Measurements from ENCODE around the gene C19orf12.
"Not testable (repeated sequence)": the region's sequence is repeated elsewhere in the genome, so short reads cannot be mapped to it uniquely, and the experiment has no call there.

C19orf12 gene

GRCh38 chr19:29724102-29724641 is 9.1 kb upstream of the C19orf12 start:
- Histone ChIP-seq H3K36me3 (ENCODE audit: control insufficient read depth, insufficient read depth, low read length) (no peaks in the 10 kb centered on the region), H3K9me3 (ENCODE audit: control insufficient read depth, low read length) (no peaks in the 10 kb centered on the region), H3K27me3 (ENCODE audit: control insufficient read depth, insufficient read depth, low read length) (peaks cover 36% of the 10 kb centered on the region), H3K9ac (ENCODE audit: low read length) (no peak overlapping the region), H3K4me1 (ENCODE audit: control insufficient read depth, insufficient read depth, low read length) (no peaks in the 10 kb centered on the region), H3K4me3 (ENCODE audit: low read length) (no peak overlapping the region)

GRCh38 chr19:29717051-29717450 is 2.0 kb upstream of the C19orf12 start:
- no peak overlapping the region for H3K9ac ChIP-seq (ENCODE audit: low read length)
- no peaks in the 10 kb centered on the region for H3K27me3 ChIP-seq (ENCODE audit: control insufficient read depth, insufficient read depth, low read length)
- H3K9me3 ChIP-seq (ENCODE audit: control insufficient read depth, low read length), result no peaks in the 10 kb centered on the region
- no peak overlapping the region for H3K4me3 ChIP-seq (ENCODE audit: low read length)
- no peaks in the 10 kb centered on the region for H3K36me3 ChIP-seq (ENCODE audit: control insufficient read depth, insufficient read depth, low read length)
- peaks cover 12% of the 10 kb centered on the region for H3K4me1 ChIP-seq (ENCODE audit: control insufficient read depth, insufficient read depth, low read length)

GRCh38 chr19:29715701-29716581 is 880 bp upstream of the C19orf12 start:
- H3K36me3 ChIP-seq (ENCODE audit: control insufficient read depth, insufficient read depth, low read length), result no peaks in the 10 kb centered on the region

GRCh38 chr19:29714371-29714952 is 599 bp downstream of the C19orf12 start:
- H3K4me3 ChIP-seq (ENCODE audit: low read length), result peak overlapping the region; percentile 80
- H3K9me3 ChIP-seq (ENCODE audit: control insufficient read depth, low read length), result no peaks in the 10 kb centered on the region
- H3K4me1 ChIP-seq (ENCODE audit: control insufficient read depth, insufficient read depth, low read length), result peaks cover 12% of the 10 kb centered on the region
- H3K36me3 ChIP-seq (ENCODE audit: control insufficient read depth, insufficient read depth, low read length), result no peaks in the 10 kb centered on the region
- H3K9ac ChIP-seq (ENCODE audit: low read length), result peak overlapping the region; percentile 95
- no peaks in the 10 kb centered on the region for H3K27me3 ChIP-seq (ENCODE audit: control insufficient read depth, insufficient read depth, low read length)

More at GRCh38 chr19:29715701-29716581, 880 bp upstream of the C19orf12 start:
- H3K9me3 ChIP-seq (ENCODE audit: control insufficient read depth, low read length), result no peaks in the 10 kb centered on the region
- peaks cover 12% of the 10 kb centered on the region for H3K4me1 ChIP-seq (ENCODE audit: control insufficient read depth, insufficient read depth, low read length)
- H3K27me3 ChIP-seq (ENCODE audit: control insufficient read depth, insufficient read depth, low read length), result no peaks in the 10 kb centered on the region
- peak overlapping the region; percentile 95 for H3K9ac ChIP-seq (ENCODE audit: low read length)
- peak overlapping the region; percentile 80 for H3K4me3 ChIP-seq (ENCODE audit: low read length)

GRCh38 chr19:29712744-29713516 is 2.1 kb downstream of the C19orf12 start:
- H3K9me3 ChIP-seq (ENCODE audit: control insufficient read depth, low read length), result no peaks in the 10 kb centered on the region
- no peak overlapping the region for H3K9ac ChIP-seq (ENCODE audit: low read length)
- no peaks in the 10 kb centered on the region for H3K27me3 ChIP-seq (ENCODE audit: control insufficient read depth, insufficient read depth, low read length)
- H3K4me1 ChIP-seq (ENCODE audit: control insufficient read depth, insufficient read depth, low read length), result peaks cover 12% of the 10 kb centered on the region
- no peaks in the 10 kb centered on the region for H3K36me3 ChIP-seq (ENCODE audit: control insufficient read depth, insufficient read depth, low read length)
- H3K4me3 ChIP-seq (ENCODE audit: low read length), result no peak overlapping the region

GRCh38 chr19:29711584-29712132 is 3.4 kb downstream of the C19orf12 start:
- no peak overlapping the region for H3K4me3 ChIP-seq (ENCODE audit: low read length)
- H3K27me3 ChIP-seq (ENCODE audit: control insufficient read depth, insufficient read depth, low read length), result no peaks in the 10 kb centered on the region
- no peaks in the 10 kb centered on the region for H3K9me3 ChIP-seq (ENCODE audit: control insufficient read depth, low read length)
- no peak overlapping the region for H3K9ac ChIP-seq (ENCODE audit: low read length)
- H3K4me1 ChIP-seq (ENCODE audit: control insufficient read depth, insufficient read depth, low read length), result peaks cover 12% of the 10 kb centered on the region
- H3K36me3 ChIP-seq (ENCODE audit: control insufficient read depth, insufficient read depth, low read length), result no peaks in the 10 kb centered on the region

GRCh38 chr19:29709440-29709798 is 5.6 kb downstream of the C19orf12 start:
- not testable (repeated sequence) for H3K4me1 ChIP-seq (ENCODE audit: control insufficient read depth, insufficient read depth, low read length); H3K4me3 ChIP-seq (ENCODE audit: low read length); H3K27me3 ChIP-seq (ENCODE audit: control insufficient read depth, insufficient read depth, low read length); H3K9me3 ChIP-seq (ENCODE audit: control insufficient read depth, low read length); H3K36me3 ChIP-seq (ENCODE audit: control insufficient read depth, insufficient read depth, low read length); H3K9ac ChIP-seq (ENCODE audit: low read length)

GRCh38 chr19:29708554-29709439 is 6.3 kb downstream of the C19orf12 start:
- no peaks in the 10 kb centered on the region for H3K4me1 ChIP-seq (ENCODE audit: control insufficient read depth, insufficient read depth, low read length)
- H3K4me3 ChIP-seq (ENCODE audit: low read length), result no peak overlapping the region
- H3K9ac ChIP-seq (ENCODE audit: low read length), result peak overlapping the region; percentile 23

GRCh38 chr19:29706635-29707034 is 8.4 kb downstream of the C19orf12 start:
- H3K4me3 ChIP-seq (ENCODE audit: low read length), result no peak overlapping the region
- no peaks in the 10 kb centered on the region for H3K27me3 ChIP-seq (ENCODE audit: control insufficient read depth, insufficient read depth, low read length)
- no peak overlapping the region for H3K9ac ChIP-seq (ENCODE audit: low read length)
- H3K4me1 ChIP-seq (ENCODE audit: control insufficient read depth, insufficient read depth, low read length), result no peaks in the 10 kb centered on the region
- H3K9me3 ChIP-seq (ENCODE audit: control insufficient read depth, low read length), result no peaks in the 10 kb centered on the region
- H3K36me3 ChIP-seq (ENCODE audit: control insufficient read depth, insufficient read depth, low read length), result no peaks in the 10 kb centered on the region

More at GRCh38 chr19:29708554-29709439, 6.3 kb downstream of the C19orf12 start:
- H3K36me3 ChIP-seq (ENCODE audit: control insufficient read depth, insufficient read depth, low read length), result no peaks in the 10 kb centered on the region
- H3K9me3 ChIP-seq (ENCODE audit: control insufficient read depth, low read length), result no peaks in the 10 kb centered on the region
- no peaks in the 10 kb centered on the region for H3K27me3 ChIP-seq (ENCODE audit: control insufficient read depth, insufficient read depth, low read length)

- Histone ChIP-seq H3K36me3 (ENCODE audit: control insufficient read depth, insufficient read depth, low read length) (no peaks in the 10 kb centered on the region), H3K27me3 (ENCODE audit: control insufficient read depth, insufficient read depth, low read length) (no peaks in the 10 kb centered on the region), H3K9ac (ENCODE audit: low read length) (no peak overlapping the region), H3K4me1 (ENCODE audit: control insufficient read depth, insufficient read depth, low read length) (no peaks in the 10 kb centered on the region), H3K9me3 (ENCODE audit: control insufficient read depth, low read length) (no peaks in the 10 kb centered on the region), H3K4me3 (ENCODE audit: low read length) (no peak overlapping the region)
Observed at GRCh38 chr19:29705706-29706105, 9.4 kb downstream of the C19orf12 start.
